Measurements from ENCODE around the gene RABL6.
"Not testable (repeated sequence)": the region's sequence is repeated elsewhere in the genome, so short reads cannot be mapped to it uniquely, and the experiment has no call there.

DNA sequence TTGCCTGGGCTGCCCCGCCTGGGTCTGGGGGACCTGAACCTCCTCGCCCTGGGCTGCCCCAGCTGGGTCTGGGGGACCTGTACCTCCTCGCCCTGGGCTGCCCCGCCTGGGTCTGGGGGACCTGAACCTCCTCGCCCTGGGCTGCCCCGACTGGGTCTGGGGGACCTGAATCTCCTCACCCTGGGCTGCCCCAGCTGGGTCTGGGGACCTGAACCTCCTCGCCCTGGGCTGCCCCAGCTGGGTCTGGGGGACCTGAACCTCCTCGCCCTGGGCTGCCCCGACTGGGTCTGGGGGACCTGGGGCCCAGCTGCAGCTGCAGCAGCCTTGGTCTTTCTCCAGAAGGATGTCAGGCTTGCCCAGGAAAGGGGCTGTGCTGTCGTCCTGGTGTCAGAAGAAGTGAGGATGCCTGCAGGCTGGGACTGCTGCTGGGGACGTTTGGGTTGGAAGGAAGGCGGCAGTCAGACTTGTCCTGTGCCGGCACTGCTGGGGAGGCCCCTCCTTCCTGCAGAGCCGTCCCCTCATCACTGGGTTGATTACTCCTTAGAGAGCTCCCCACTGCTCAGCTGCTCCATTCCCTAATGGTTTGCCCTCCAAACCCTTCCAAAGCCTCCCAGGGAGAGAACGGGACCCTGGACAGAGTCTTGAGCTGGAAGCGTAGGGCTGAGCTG, 25.8 kb downstream of the RABL6 start:
- TF ChIP-seq, protein P1, sequence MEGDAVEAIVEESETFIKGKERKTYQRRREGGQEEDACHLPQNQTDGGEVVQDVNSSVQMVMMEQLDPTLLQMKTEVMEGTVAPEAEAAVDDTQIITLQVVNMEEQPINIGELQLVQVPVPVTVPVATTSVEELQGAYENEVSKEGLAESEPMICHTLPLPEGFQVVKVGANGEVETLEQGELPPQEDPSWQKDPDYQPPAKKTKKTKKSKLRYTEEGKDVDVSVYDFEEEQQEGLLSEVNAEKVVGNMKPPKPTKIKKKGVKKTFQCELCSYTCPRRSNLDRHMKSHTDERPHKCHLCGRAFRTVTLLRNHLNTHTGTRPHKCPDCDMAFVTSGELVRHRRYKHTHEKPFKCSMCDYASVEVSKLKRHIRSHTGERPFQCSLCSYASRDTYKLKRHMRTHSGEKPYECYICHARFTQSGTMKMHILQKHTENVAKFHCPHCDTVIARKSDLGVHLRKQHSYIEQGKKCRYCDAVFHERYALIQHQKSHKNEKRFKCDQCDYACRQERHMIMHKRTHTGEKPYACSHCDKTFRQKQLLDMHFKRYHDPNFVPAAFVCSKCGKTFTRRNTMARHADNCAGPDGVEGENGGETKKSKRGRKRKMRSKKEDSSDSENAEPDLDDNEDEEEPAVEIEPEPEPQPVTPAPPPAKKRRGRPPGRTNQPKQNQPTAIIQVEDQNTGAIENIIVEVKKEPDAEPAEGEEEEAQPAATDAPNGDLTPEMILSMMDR (IDR thresholded peaks at IDR 0.05) = not testable (repeated sequence)
- not testable (repeated sequence) for TF ChIP-seq EZH2phosphoT487, EZH2 (IDR thresholded peaks at IDR 0.05)

Data from neural progenitor cell (in vitro differentiated cells).